Peyer's patch (tissue), 4 donors: ENCODE results near the gene STEAP3. TPM values are rescaled to one million over a fixed set of nuclear protein-coding genes. Genes with fewer than 3 reads are reported as not detected.
"Not testable (repeated sequence)": the region's sequence is repeated elsewhere in the genome, so short reads cannot be mapped to it uniquely, and the experiment has no call there.

Source experiments
- DNase-seq, 3 donors: peaks; one replicate each; pipeline ENCODE4 v3.0.0-alpha.2; 2017 to 2019
- H3K27ac ChIP-seq, 4 donors: fragments of 200-600 bp; sonication (generic); one replicate each; pipeline ENCODE4 v1.5.1; 2016 to 2019
- H3K27me3 ChIP-seq, 2 donors: fragments of 200-600 bp; sonication (generic); one replicate each; pipeline ENCODE4 v1.5.1; 2019
- H3K36me3 ChIP-seq, 3 donors: fragments of 200-600 bp; sonication (generic); one replicate each; pipeline ENCODE4 v1.5.1; 2016 to 2019
- H3K4me1 ChIP-seq, 4 donors: fragments of 200-600 bp; sonication (generic); one replicate each; pipeline ENCODE4 v1.5.1; 2016 to 2019
- H3K4me3 ChIP-seq, 4 donors: fragments of 200-600 bp; sonication (generic); 1 replicate in 3 of 4; 2 replicates in 1 of 4; pipeline ENCODE4 v1.5.1; 2016 to 2019; ENCODE audit warnings: mild to moderate bottlenecking in 1 of 4
- H3K9me3 ChIP-seq, 4 donors: fragments of 200-600 bp; sonication (generic); one replicate each; pipeline ENCODE4 v1.5.1; 2016 to 2019; ENCODE audit warnings: mild to moderate bottlenecking in 1 of 4
- CTCF ChIP-seq, 6 experiments: fragments of 450-650 bp in 4 of 6; fragments of 200-600 bp in 2 of 6; sonication (generic) in 1 of 6; IDR thresholded peaks; one replicate each; pipeline ENCODE4 v1.5.1; 2017 to 2019; ENCODE audit warnings: antibody characterized with exemption in 6 of 6, mild to moderate bottlenecking in 3 of 6, moderate library complexity in 1 of 6
- POLR2A ChIP-seq, 2 donors: fragments of 450-650 bp; IDR thresholded peaks; one replicate each; pipeline ENCODE4 v1.5.1; 2017; ENCODE audit warnings: antibody characterized with exemption in 2 of 2, mild to moderate bottlenecking in 2 of 2, moderate library complexity in 2 of 2
- total RNA-seq, 4 donors: library from RNA; depleted of rRNA; stranded (reverse); fragments of >200 nt; gene quantifications; one replicate each; pipeline ENCODE4 v1.1.0, GENCODE V29; 2016

The STEAP3 gene
- total RNA-seq, 4 donors from 2014 or later: 13.2 to 31.2 (median 20.5) TPM

- Histone ChIP-seq H3K4me1 (no peaks in the 10 kb centered on the region), H3K36me3 (no peaks in the 10 kb centered on the region), H3K27ac (no peak overlapping the region), H3K4me3 (no peak overlapping the region), H3K9me3 (no peaks in the 10 kb centered on the region), H3K27me3 (no peaks in the 10 kb centered on the region)
- TF ChIP-seq CTCF (IDR thresholded peaks at IDR 0.05) (no peak), POLR2A (IDR thresholded peaks at IDR 0.05) (no peak)
- DNase-seq: no peak
Observed at GRCh38 chr2:119276864-119277263, 53.2 kb downstream of the STEAP3 start.

GRCh38 chr2:119278385-119278784, 54.8 kb downstream of the STEAP3 start:
- not testable (repeated sequence) for H3K27ac ChIP-seq, DNase-seq, H3K4me3 ChIP-seq, H3K9me3 ChIP-seq, H3K36me3 ChIP-seq, H3K4me1 ChIP-seq, H3K27me3 ChIP-seq

GRCh38 chr2:119278946-119279345, 55.3 kb downstream of the STEAP3 start:
- DNase-seq: no peak
- Histone ChIP-seq H3K4me1 (no peaks in the 10 kb centered on the region), H3K36me3 (no peaks in the 10 kb centered on the region), H3K27ac (no peak overlapping the region), H3K9me3 (no peaks in the 10 kb centered on the region), H3K27me3 (no peaks in the 10 kb centered on the region), H3K4me3 (no peak overlapping the region)
- TF ChIP-seq CTCF (IDR thresholded peaks at IDR 0.05) (no peak), POLR2A (IDR thresholded peaks at IDR 0.05) (no peak)

GRCh38 chr2:119279666-119280065, 56.0 kb downstream of the STEAP3 start:
- Histone ChIP-seq H3K27me3 (no peaks in the 10 kb centered on the region), H3K4me3 (no peak overlapping the region), H3K4me1 (no peaks in the 10 kb centered on the region), H3K9me3 (no peaks in the 10 kb centered on the region), H3K36me3 (no peaks in the 10 kb centered on the region), H3K27ac (no peak overlapping the region)
- DNase-seq: no peak
- TF ChIP-seq CTCF (IDR thresholded peaks at IDR 0.05) (no peak), POLR2A (IDR thresholded peaks at IDR 0.05) (no peak)

GRCh38 chr2:119280680-119281079, 57.0 kb downstream of the STEAP3 start:
- no peaks in the 10 kb centered on the region for H3K9me3 ChIP-seq
- DNase-seq: no peak
- no peak overlapping the region for H3K4me3 ChIP-seq
- no peak overlapping the region for H3K27ac ChIP-seq
- no peaks in the 10 kb centered on the region for H3K27me3 ChIP-seq
- H3K36me3 ChIP-seq: no peaks in the 10 kb centered on the region
- TF ChIP-seq POLR2A (IDR thresholded peaks at IDR 0.05): no peak
- TF ChIP-seq CTCF (IDR thresholded peaks at IDR 0.05): no peak
- no peaks in the 10 kb centered on the region for H3K4me1 ChIP-seq

GRCh38 chr2:119282146-119282995, 58.7 kb downstream of the STEAP3 start:
- Histone ChIP-seq H3K27ac (no peak overlapping the region), H3K27me3 (no peaks in the 10 kb centered on the region), H3K9me3 (no peaks in the 10 kb centered on the region), H3K36me3 (no peaks in the 10 kb centered on the region), H3K4me3 (no peak overlapping the region), H3K4me1 (no peaks in the 10 kb centered on the region)
- no peak for TF ChIP-seq POLR2A (IDR thresholded peaks at IDR 0.05)
- no peak for TF ChIP-seq CTCF (IDR thresholded peaks at IDR 0.05)
- DNase-seq: no peak
